ENCODE data around the gene GTSE1.
"Not testable (repeated sequence)": the region's sequence is repeated elsewhere in the genome, so short reads cannot be mapped to it uniquely, and the experiment has no call there.

GTSE1 gene, protein sequence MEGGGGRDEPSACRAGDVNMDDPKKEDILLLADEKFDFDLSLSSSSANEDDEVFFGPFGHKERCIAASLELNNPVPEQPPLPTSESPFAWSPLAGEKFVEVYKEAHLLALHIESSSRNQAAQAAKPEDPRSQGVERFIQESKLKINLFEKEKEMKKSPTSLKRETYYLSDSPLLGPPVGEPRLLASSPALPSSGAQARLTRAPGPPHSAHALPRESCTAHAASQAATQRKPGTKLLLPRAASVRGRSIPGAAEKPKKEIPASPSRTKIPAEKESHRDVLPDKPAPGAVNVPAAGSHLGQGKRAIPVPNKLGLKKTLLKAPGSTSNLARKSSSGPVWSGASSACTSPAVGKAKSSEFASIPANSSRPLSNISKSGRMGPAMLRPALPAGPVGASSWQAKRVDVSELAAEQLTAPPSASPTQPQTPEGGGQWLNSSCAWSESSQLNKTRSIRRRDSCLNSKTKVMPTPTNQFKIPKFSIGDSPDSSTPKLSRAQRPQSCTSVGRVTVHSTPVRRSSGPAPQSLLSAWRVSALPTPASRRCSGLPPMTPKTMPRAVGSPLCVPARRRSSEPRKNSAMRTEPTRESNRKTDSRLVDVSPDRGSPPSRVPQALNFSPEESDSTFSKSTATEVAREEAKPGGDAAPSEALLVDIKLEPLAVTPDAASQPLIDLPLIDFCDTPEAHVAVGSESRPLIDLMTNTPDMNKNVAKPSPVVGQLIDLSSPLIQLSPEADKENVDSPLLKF

GRCh38 chr22:46296257-46297150 lies at the start of gene GTSE1:
Gene GTSE1 (plus strand): TSS chr22:46296870. CDS start chr22:46297401, 531 bp downstream.
- DNase-seq (ENCODE audit: low read depth in 1 of 2, low spot score in 1 of 2): peak; percentile 93 to 94

GRCh38 chr22:46247443-46247975 lies 49.2 kb upstream of the GTSE1 start:
- no peak for DNase-seq (ENCODE audit: low read depth in 1 of 2, low spot score in 1 of 2)

DNA sequence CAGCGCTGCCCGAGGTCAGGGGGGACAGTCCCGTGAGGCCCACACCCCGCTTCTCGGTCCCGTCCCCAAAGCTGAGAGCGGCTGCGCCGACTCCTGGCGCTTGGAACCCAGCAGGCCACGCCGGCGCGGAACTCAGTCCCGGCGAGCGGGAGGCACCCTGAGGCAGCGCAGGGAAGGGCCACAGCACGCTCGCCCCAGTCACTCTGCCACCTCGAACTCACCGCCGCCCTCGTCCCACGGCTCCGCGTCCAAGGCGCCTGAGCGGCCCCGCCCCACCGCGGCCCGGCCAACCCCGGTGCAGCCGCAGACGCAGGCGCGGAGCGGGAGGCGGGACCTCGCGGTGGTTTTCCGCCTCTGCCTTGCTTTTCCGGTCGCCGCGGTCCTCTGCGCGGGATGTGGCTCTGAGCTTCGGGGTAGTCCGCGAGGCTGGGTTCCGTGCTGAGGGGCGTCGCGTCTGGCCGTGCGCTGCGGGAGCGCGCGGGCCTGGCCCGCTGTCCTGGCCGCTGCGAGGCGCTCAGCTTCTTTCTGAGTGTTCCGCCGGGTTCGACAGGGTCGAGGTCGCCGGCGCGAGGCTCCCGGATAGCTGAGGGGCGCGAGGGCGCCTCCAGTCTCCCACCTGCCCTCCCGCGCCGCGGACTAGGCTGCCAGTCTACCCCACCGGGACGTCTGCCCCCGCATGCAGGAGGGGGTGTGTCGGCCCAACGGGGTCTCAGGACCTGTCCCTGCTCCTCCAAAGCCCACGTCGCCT lies 46.5 kb upstream of the GTSE1 start, which contains the start of gene CDPF1:
Gene CDPF1 (minus strand): TSS at position 259 of the 748 bp plus-strand sequence. CDS start 2,009 bp downstream, outside the sequence.
- peak; percentile 88 for DNase-seq (ENCODE audit: low read depth in 1 of 2, low spot score in 1 of 2)

GRCh38 chr22:46250783-46251125 lies 45.9 kb upstream of the GTSE1 start:
- no peak for DNase-seq (ENCODE audit: low read depth in 1 of 2, low spot score in 1 of 2)

DNA sequence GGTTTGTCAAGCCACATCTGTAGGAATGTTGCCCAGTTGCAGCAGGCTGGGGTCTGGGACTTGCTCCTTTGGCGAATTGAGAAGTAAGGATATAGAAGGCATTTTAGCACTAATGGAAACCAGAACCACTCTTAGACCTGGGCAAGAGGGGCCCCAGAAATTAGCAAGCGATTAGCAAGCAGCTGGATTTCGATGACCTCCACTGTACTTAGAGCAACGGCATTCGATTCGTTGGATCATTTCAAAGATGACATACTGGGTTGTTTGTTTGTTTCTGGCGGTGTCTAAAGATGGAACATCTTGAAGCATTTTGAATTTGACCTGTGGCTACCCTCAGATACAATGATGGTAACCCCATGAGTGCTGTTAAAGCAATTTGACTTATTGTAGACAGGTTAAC lies 45.4 kb upstream of the GTSE1 start:
- DNase-seq (ENCODE audit: low read depth in 1 of 2, low spot score in 1 of 2): no peak

- DNase-seq (ENCODE audit: low read depth in 1 of 2, low spot score in 1 of 2): no peak
Observed at GRCh38 chr22:46251816-46252380, 44.8 kb upstream of the GTSE1 start.

DNA sequence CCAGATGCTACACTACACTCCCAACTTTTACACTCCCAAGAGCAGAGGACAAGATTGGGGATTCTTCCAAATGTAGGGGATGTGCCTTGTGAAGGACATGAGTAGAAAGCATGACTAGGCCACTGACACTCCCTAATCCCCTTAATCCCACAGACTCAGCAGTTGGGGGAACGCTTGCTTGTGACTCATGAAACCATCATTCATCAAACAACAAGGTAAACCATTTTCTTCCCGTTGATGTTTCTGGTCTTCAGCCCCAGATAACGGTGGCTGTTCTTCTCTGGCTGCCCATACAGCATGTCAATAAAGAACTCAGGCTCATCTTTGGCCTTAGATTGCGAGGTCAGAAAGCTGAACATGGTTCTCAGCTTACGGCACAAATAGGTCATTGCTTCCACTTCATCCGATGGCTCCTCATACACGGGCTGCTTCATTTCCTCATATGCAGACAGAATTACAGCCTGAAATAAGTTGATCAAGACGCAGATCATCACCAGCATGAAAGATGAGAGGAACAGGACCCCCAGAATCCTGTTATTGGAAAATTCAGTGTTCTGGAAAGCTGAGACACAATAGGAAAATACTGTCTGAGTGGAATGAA lies 40.2 kb upstream of the GTSE1 start:
- DNase-seq (ENCODE audit: low read depth in 1 of 2, low spot score in 1 of 2): no peak

- no peak for DNase-seq (ENCODE audit: low read depth in 1 of 2, low spot score in 1 of 2)
Observed at GRCh38 chr22:46259374-46259773, 37.3 kb upstream of the GTSE1 start.

GRCh38 chr22:46260038-46260437 lies 36.6 kb upstream of the GTSE1 start:
- DNase-seq (ENCODE audit: low read depth in 1 of 2, low spot score in 1 of 2): no peak

DNA sequence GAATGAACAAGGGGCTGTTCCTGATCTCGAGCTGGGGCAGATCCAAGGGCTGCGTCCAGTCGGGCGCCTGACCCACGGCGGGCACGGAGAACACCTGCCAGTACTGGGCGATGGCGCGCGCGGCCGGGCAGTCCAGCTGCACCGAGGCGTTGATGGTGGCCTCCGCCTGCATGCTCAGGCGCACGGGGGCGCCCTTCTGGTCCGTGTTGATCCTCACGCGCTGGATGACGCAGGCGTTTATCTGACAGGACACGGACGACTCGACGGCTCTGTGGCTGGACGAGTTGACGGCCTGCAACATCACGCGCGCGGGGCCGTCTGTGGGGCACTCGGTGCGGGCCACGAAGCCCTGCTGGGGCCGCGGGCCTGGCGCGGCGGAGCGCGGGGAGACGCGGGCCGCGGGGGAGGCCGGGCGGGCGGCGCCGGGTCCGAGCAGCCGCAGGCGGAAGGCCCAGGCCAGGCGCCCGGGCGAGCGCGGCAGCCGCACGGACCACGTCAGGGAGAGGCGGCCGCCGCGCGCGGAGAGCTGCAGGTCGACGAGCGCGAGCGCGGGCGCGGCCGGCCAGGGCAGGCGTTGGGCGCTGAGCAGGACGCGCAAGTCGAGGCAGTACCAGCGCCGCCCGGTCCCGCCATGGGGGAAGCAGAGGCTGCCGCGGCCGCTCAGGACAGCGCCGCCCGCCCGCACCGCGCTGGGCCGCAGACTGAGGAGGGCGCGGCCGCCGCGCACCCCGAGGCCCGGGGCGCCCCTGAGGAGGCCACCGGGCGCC lies 34.0 kb upstream of the GTSE1 start:
- no peak for DNase-seq (ENCODE audit: low read depth in 1 of 2, low spot score in 1 of 2)

DNA sequence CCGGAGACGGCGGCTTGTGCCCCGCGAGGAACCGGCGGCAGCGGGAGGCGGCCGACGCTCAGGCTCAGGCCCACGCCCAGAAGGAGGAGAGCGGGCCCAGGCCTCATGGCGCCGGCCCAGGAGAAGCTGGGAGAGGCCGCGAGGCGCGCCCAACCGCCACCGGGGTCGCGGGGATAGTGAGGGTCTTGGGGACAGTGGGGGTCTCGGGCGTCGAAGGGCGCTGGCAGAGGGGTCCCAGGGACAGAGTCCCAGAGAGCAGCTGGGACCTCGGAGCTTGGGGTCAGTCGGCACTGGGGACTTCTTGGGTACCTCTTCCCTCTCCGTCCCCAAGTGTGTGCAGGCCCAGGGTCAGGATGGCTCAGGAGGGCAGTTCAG lies 33.5 kb upstream of the GTSE1 start, which contains the start of gene PKDREJ:
Gene PKDREJ (minus strand): TSS at position 128 of the 375 bp plus-strand sequence. CDS start 21 bp downstream, at position 107.
- no peak for DNase-seq (ENCODE audit: low read depth in 1 of 2, low spot score in 1 of 2)

DNA sequence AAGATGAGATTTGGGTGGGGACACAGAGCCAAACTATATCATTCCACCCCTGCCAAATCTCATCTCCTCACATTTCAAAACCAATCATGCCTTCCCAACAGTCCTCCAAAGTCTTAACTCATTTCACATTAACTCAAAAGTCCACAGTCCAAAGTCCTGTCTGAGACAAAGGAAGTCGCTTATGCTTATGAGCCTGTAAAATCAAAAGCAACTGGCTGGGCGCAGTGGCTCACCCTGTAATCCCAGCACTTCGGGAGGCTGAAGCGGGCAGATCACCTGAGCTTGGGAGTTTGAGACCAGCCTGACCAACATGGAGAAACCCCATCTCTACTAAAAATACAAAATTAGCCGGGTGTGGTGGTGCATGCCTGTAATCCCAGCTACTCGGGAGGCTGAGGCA lies 32.1 kb upstream of the GTSE1 start:
- DNase-seq (ENCODE audit: low read depth in 1 of 2, low spot score in 1 of 2): not testable (repeated sequence)

DNA sequence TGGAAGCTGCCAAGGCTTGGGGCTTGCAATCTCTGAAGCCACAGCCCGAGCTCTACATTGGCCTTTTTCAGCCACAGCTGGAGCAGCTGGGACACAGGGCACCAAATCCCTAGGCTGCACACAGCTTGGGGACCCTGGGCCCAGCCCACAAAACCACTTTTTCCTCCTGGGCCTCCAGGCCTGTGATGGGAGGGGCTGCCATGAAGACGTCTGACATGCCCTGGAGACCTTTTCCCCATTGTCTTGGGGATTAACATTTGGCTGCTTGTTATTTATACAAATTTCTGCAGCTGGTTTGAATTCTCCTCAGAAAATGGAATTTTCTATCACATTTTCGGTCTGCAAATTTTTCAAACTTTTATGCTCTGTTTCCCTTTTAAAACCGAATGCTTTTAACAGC lies 31.0 kb upstream of the GTSE1 start:
- not testable (repeated sequence) for DNase-seq (ENCODE audit: low read depth in 1 of 2, low spot score in 1 of 2)

GRCh38 chr22:46267431-46268279 lies 29.0 kb upstream of the GTSE1 start, which contains the start of gene TTC38:
Gene TTC38 (plus strand): TSS chr22:46268008. CDS start chr22:46268040, 32 bp downstream.
- peak; percentile 18 for DNase-seq (ENCODE audit: low read depth in 1 of 2, low spot score in 1 of 2)

- no peak for DNase-seq (ENCODE audit: low read depth in 1 of 2, low spot score in 1 of 2)
Observed at GRCh38 chr22:46269564-46269963, 27.1 kb upstream of the GTSE1 start.

- no peak for DNase-seq (ENCODE audit: low read depth in 1 of 2, low spot score in 1 of 2)
Observed at GRCh38 chr22:46272196-46272595, 24.5 kb upstream of the GTSE1 start.

DNA sequence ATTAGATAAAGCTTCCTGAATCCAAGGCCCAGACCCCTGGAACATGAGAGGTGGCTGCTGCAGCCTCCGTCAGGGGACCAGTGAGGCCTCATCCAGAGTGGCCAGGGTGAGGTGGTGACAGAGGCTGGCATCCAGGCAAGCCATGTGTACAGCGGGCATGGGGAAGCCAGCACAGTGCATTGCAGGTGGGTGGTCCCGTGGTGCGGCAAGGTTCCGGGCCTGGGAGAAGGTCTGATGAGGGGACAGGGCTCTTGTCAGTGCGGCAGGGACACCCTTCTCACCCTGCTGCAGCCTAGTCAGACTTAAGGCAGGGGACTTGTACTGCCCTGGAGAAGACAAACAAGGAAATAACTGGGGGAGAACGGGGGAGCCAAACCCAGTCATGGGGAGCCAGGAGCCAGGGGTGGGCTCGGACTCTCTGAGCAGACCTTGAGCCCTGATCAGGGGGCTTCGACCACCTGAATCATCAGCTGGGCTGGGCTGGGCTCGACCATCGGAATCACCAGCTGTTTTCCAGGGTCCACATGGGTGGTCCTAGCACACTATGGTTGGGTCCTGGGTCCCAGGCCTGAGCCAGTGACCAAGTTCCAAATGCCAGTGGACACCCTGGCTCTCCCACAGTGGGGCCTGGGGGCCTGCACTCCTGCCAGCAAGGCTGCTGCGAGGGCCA lies 23.8 kb upstream of the GTSE1 start:
- DNase-seq (ENCODE audit: low read depth in 1 of 2, low spot score in 1 of 2): no peak

Measured in stimulated activated CD4-positive, alpha-beta T cell treated with anti-CD3 and anti-CD28 coated beads, Interleukin-15, amount 100 ng/mL, for 1 hour (primary cell).